RCC 7860 (cell line): ENCODE data around the gene ATF4.

Experiments used
- DNase-seq: peaks from one replicate; pipeline ENCODE4 v3.0.0-alpha.2; 2015; ENCODE audit warnings: low spot score
- FAIRE-seq: peaks from 2 replicates; lab custom pipeline; 2012; peaks lifted over from hg19 to GRCh38; lab: Jason Lieb, UNC

ATF4 gene

GRCh38 chr22:39554151-39554550, 33.8 kb downstream of the ATF4 start:
- FAIRE-seq: no peak
- no peak for DNase-seq

GRCh38 chr22:39556970-39557841, 36.8 kb downstream of the ATF4 start:
- no peak for FAIRE-seq
- no peak for DNase-seq

GRCh38 chr22:39558254-39558727, 37.9 kb downstream of the ATF4 start:
- no peak for DNase-seq
- no peak for FAIRE-seq

- FAIRE-seq (no peak), DNase-seq (no peak)
These were observed 38.6 kb downstream of the ATF4 start for GRCh38 chr22:39558950-39559349.

GRCh38 chr22:39559456-39560105, 39.2 kb downstream of the ATF4 start:
- DNase-seq (no peak), FAIRE-seq (no peak)

GRCh38 chr22:39560127-39560526, 39.8 kb downstream of the ATF4 start:
- FAIRE-seq: no peak
- DNase-seq: no peak

GRCh38 chr22:39562839-39563489, 42.6 kb downstream of the ATF4 start:
- DNase-seq (no peak), FAIRE-seq (no peak)

GRCh38 chr22:39563571-39564428, 43.4 kb downstream of the ATF4 start:
- FAIRE-seq (no peak), DNase-seq (no peak)

- DNase-seq: no peak
- no peak for FAIRE-seq
These were observed 45.1 kb downstream of the ATF4 start for GRCh38 chr22:39565414-39565944.

GRCh38 chr22:39567135-39567946, 47.0 kb downstream of the ATF4 start:
- FAIRE-seq (no peak), DNase-seq (no peak)

GRCh38 chr22:39568278-39568981, 48.1 kb downstream of the ATF4 start:
- no peak for DNase-seq

GRCh38 chr22:39569066-39569465, 48.7 kb downstream of the ATF4 start:
- no peak for DNase-seq
- no peak for FAIRE-seq

More at GRCh38 chr22:39568278-39568981, 48.1 kb downstream of the ATF4 start:
- no peak for FAIRE-seq

- FAIRE-seq (no peak), DNase-seq (no peak)
These were observed 49.9 kb downstream of the ATF4 start for GRCh38 chr22:39570226-39570625.

GRCh38 chr22:39570665-39571064, 50.3 kb downstream of the ATF4 start, which contains the start of gene CACNA1I:
CACNA1I (plus strand) TSS chr22:39570753; CDS start chr22:39570753, 0 bp downstream.
- DNase-seq (no peak), FAIRE-seq (no peak)

GRCh38 chr22:39571538-39571937, 51.2 kb downstream of the ATF4 start:
- FAIRE-seq: no peak
- no peak for DNase-seq
